GM19043 (cell line): Measurements from ENCODE around the gene NTRK1.

Experiments
- ATAC-seq: cut with Tn5 transposase; IDR thresholded peaks from one replicate; pipeline ENCODE4 v1.9.1; 2021; ENCODE audit warnings: low read depth; ENCODE audit not compliant: unreplicated experiment

The NTRK1 gene

DNA sequence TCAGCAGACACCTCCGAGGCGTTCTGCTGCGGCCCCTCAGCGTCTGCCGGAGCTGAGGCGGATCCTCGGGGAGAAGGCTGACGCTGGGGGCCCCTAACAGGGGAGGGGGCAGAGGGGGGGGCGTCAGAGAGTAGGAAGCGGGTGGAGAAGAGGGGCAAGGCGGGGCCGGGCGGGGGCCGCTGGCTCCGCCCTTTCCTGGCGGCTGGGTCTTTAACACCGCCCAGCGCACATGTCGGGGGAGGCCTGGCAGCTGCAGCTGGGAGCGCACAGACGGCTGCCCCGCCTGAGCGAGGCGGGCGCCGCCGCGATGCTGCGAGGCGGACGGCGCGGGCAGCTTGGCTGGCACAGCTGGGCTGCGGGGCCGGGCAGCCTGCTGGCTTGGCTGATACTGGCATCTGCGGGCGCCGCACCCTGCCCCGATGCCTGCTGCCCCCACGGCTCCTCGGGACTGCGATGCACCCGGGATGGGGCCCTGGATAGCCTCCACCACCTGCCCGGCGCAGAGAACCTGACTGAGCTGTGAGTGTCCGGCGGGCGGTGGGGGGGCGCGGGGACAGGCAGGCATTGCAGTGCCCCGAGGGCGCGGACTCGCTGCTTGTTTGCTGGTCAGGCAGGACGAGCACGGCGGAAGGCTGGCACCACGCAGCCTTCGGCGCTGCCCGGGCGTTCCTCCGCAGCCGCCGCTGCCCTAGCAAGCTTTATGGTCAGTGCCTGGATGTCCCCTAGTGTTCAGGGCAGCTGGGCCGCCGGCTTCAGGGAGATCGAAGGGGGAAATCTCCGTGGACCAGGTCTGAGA, at the start of gene NTRK1:
Gene NTRK1, plus strand, starts transcription at position 238 of the 796 bp plus-strand sequence. Its CDS starts 70 bp downstream, at position 308.
- no peak for ATAC-seq

DNA sequence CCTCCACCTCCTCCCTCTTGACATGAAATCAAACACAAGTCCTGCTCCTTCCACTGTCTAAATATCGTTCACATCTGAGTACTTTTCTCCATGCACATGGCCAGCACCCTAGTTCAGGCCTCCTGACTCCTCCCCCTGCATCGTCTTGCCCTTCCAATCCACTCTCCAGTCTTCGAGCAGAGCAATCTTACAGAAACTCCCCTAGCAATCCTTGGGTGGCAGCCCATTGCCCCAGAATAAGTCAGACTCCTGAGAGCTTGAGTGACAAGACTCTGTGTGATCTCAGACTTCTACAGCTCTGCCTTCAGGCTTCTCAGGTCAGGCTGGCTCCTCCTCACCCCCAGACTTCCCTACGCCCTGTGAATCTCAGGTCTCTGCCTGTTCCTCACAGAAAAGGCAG, 49.5 kb upstream of the NTRK1 start:
- ATAC-seq: no peak

DNA sequence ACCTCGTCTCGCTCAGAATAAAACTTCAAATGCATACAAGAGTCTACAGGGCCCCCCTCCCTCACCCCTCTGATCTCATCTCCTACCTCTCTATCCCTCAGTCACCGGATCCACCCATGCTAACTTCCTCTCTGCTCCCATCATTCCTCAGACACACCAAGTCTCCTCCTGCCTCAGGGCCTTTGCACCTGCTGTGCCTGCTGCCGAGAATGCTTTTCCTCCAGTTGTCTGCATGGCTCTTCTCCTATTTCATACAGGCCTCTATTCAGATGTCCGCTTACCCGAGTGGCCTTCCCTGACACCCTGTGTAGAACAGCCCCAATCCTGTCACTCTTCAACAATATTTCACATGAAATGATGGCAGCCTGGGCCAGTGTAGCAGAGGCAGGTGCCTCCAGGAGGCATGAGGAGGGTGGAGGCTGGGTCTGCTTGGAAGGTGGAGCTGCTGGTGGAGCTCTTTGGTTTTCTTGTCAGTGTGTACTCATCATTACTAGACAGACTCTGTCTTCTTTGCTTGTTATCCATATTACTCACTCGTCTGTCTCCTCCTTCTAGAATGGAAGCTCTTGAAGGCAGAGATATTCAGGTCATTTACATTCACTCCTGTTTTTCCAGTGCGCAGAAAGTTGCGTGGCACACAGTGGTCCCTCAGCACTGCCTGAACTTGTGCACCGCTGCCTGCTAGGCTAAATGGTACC, 48.2 kb upstream of the NTRK1 start:
- ATAC-seq: no peak

DNA sequence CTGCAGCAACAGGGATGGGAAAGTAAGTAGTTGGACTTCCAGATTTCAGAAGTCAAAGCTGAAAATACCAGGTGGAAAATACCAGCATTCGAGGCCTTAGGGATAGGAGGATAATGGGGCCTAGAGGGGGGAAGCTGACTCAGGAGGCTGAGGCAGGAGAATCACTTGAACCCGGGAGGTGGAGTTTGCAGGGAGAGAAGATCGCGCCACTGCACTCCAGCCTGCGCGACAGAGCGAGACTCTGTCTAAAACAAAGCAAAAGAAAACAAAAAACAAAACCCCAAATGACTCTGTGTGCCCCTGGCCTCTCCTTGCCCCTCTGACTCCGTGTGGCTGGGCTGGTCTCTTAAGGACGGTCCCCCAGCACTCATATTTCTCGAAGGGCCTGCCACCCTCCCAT, 47.4 kb upstream of the NTRK1 start:
- no peak for ATAC-seq

DNA sequence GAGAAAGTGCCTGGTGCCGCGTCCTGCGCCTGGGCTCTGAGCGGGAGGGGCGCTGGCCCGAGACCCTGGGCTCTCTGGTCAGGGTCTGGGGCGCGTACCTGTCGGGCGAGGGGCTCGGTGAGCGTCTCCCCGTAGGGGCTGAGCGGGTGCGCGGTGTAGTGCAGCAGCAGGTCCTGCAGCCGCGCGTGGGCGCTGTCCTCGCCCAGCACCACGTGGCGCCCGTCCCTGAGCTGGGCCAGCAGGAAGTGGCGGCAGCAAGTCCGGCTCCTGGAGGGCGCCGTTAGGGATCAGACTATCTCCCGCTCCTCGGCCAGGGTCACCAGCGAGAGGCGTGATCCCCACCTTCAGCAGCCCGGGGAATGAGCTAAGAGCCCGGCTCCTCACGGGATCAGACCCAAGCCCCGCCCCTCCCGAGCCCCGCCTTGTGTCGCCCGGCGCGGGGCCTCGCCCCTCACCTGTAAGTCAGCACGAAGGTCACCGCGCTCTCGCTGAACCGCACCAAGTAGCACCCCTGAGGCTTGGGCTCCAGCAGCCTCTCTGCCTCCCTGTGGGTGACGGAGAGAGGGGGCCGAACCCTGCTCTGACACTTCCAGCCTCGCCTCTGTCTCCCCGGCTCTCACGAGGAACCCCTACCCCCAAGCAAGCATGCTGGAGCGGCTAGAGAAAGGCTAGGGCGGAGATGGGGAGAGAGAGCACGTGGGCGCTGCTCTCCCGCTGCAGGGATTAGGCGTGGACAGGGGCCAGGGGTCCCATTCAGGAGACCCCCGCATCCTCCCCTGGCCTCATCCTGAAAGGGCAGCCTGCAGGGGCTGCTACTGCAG, 46.7 kb upstream of the NTRK1 start:
- no peak for ATAC-seq

DNA sequence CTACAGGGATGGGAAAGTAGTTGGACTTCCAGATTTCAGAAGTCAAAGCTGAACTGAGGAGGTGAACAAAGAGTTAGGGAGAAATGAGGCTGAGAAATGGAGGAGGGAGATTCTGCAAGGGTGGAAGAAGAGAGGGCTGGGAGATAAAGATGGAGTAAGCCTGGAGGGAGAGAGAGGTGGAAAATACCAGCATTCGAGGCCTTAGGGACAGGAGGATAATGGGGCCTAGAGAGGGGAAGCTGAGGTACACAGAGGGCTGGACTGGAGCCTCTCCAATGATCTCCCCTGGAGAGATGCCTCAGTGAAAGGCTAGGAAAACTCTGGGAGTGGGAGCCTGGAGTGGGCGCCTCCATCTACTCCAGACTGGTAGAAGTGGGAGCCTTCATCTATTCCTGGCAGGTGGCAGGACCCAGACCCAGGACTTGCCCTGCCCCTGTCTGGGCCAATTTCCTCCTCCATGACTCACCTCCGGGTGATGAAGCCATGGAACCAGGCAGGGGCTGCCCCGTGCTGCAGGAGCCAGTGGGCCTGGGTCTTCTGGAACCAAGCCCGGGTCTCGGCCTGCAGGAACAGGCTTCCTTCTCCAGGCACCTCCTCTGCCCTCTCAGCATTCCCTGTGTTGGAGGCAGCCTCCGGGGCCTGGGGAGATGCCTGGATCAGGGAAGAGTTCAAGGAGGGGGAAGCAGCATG, 45.9 kb upstream of the NTRK1 start:
- ATAC-seq: no peak

DNA sequence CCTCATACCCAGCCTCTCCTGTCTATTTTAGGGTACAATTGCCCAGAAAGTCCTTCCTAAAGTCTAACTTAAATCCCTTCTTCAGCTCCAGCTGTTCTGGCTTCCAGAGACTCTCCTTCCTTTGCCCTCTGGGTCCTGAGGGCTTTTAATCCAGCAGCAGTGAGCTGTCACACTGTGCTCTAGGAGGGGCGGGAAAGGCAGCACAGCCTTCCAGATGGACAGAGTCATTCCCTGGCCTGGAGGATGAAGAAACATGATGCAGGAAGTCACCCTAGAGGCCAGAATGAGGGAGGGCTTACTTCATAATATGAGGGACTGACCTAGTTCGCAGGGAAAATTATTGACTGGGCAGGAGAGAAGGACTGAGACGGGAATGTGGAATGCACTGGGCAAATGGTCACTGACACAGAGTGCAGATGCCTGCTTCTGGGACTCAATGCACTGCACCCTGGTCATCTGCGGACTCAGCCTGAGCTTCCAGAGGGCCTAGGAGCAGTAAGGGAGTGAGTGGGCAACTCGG, 45.3 kb upstream of the NTRK1 start:
- ATAC-seq: no peak

DNA sequence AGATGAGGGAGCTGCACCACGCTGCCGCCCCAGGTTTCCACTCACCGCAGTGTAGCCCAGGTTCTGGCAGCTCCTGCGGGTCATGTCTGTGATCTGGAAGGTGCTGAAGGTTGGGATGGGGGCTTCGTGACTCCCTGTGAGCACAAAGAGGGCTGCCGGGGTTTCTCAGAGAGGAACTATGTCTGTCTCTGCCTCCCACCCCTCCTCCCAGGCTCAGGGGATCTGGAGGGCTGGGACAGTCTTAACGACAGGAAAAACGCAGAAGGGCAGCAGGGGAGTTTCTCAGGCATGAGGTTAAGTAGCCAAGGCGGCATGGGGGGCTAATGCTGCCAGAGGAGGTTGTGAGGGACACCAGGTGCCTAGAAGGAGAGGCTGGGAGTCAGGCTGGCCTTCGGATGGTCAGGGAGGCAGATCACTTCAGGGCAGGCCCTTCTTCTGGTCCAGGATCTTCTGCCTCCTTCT, 44.7 kb upstream of the NTRK1 start:
- no peak for ATAC-seq

DNA sequence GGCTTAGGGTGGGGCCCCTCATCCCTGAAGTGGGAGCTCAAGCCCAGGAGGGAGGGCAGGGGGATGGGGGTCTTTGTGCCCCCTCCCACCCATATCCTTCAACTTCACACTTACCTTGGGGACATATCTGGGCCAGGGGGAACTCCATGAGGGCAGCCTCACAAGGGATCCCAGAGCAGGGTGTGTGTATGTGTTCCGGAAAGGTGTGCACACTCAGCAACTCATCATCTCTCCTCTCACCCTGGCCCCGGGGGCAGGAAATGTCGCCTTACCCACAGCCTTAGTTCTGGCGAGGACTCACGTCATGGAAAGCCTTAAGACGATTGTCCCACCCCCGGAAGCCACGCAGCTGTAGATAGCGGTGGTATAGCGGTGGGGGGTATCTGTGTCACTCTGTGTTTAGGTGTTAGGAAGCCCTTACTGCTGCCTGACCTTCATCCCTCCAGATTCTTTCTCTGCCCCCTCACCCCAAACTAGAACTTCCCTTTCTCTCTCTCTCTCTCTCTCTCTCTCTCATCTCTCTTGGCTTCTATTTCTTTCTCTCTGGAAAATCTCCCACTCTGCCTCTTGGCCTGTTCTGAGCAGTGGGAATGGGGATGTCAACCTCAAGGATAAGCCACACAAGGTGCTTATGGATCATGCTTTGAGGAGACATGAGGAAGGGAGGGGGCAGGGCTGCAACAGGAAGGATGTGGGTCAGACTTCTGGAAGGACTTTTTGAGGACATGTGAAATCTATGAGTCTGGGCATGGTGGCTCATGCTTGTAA, 43.9 kb upstream of the NTRK1 start, which contains the start of gene SH2D2A:
Gene SH2D2A, minus strand, starts transcription at position 288 of the 768 bp plus-strand sequence. Its CDS starts 140 bp downstream, at position 148.
- ATAC-seq: peak; percentile 57

DNA sequence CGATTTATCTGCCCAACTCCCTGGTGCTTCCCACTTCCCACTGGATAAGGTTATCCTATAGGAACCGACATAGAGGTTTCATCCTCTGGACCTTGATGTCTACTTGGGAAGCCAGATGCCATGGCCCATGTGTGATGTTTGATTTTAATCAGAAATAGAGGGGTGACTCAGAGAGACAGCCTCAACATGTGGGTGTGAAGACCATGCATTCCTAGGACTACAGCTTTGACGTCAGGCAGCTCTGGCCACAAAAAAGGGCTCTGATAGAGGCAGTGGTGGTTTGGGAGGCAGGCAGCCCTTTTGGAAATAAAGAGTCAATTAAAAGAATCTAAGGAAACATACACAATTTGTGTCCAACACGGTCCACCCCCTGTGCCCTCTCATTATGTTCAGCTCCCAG, 38.9 kb upstream of the NTRK1 start:
- no peak for ATAC-seq

DNA sequence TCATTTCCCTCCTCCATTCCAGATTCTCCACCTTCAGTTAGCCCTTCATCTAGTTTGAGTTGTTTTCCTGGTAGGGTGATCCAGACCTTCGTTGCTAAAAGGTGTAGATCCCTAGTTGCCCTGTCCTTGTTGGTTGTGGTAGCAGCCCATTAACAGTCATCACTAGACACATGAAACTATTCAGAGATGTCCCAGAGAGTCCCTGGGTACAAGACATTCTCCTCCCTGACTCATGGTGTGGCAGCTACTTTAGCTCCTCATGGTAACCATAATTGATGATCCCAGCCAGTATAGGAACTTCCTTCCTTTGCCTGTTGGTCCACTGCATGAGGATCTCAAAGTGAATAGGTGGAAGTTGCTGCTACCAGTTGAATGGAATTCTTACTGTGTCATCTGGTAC, 38.0 kb upstream of the NTRK1 start:
- ATAC-seq: no peak

DNA sequence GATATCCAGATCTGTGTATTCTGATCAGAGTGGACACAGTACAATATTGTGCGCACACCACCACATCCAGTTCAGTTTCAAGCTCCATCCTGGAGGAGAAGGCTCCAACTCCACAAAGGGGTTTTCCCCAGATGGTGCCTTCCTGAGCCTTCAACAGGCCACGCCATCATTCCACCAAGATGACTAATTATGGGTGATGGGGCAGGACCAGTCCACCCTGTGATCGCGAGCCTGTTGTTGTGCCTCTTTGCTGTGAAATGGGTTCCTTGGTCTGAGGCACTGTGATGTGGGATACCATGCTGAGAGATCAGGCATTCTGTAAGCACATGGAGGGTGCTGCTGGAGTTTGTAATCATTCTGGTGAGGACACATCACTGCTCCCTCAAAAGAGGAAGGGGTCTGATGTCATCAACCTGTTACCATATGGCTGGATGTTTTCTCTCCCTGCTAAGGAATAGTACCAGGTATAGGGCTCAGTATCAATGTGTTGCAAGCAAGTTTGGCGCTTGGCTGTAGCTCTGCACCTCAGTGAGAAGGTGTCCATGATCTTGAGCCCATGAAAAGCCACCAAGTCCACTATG, 37.4 kb upstream of the NTRK1 start:
- ATAC-seq: no peak

DNA sequence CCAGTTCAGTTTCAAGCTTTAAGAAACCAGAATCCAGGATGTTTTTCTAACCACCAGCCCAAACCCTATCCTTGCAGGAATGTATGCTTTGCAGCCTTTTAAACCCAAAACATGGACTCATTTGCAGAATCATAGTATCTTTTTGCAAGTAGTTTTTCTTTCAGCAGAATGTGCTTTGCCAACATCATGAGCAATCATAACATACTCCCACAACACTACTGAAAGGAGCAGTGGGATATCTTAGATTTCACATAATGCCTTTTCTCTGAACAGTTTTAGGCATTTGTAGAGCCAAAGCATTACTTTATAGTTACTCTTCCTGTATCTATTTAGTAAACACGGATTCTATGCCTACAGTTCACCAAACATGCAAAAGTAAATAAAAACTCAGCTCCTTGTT, 34.0 kb upstream of the NTRK1 start:
- no peak for ATAC-seq

DNA sequence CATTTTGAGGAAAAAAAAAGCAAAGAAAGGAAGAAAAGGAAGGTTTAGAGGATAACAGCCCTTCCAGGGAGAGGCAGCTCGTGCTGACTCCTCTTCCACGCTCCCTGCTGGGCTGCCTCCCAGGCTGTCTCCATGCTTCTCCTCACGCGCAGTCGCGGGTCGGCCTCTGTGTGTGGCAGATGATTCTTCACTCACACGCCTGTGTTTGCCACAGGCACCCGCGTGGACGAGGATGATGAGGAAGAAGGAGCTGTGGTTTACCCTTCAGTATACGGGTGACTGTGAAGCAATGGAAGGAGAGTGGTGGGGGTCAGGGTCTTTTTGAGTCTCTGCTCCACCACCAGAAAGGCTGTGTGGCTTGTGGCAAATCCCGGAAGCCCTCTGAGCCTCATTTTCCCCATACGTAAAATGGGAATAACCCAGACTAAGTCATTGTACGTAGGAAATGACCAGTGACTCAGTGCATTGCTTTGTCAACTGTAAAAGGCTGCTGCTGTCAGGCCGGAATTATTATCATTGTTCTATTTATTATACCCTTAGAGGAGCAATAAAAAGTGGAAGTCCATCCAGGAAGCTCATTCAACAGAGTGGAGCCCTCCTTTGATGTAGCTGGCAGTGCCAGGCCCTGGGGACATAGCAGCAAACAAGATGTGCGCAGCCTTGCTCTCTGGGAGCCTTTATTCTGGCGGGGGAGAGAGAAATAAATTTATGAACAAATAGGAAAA, 32.1 kb upstream of the NTRK1 start:
- ATAC-seq: no peak

DNA sequence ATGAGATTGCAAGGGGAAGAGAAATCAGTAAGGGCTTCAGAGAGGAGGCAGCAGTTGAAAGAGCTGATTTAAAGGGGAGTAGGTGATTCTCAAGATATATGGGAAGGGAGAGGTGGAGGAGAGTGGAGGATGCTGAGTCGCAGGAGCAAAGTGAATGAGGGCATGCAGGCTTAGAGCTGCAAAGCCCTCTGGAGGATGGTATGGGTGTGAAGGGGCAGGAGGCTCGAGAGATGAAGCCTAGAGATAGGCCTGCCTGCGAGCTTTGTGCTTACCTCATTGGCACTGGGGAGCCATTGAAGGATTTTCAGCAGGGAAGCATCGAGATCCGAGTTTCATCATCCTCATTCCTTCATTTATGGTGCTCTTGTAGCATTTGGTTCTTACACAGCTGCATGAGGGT, 28.2 kb upstream of the NTRK1 start:
- no peak for ATAC-seq

DNA sequence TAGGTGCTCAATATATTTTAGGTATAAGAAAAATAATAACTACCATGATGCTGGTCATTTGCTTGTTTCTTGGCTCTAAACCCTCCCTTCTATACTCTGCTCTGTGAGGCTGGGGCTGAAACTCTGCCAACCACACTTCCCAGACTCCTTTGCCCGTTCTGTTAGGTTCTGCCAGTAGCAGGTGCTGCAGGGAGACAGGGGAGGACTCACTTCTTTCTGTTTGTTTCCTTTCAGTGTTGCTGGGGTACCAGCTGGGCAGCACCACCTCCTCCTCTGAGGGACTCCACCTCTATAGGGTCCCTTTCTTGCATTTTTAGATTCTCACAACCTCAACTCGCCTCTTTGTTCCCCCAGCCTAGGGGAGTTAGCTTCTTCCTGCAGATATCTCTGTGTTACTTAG, 27.1 kb upstream of the NTRK1 start:
- no peak for ATAC-seq

DNA sequence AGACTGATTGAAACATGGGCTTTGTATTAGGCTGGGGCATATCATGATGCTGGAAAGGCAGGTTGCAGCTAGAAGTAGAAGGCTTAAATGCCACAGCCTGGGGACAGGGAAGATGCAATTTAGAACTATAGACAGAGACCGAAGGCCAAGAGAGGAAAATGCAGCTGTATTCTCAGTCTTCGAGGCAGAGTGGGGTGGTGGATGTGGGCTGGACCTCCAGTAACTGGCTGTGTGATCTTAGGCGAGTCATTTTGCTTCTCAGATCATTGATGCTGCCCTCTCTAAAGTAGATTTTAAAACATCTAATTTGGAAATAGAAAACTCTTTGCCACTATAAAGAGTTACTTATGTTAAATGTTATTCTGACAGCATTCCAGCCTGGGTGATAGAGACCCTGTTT, 26.3 kb upstream of the NTRK1 start:
- ATAC-seq: no peak

DNA sequence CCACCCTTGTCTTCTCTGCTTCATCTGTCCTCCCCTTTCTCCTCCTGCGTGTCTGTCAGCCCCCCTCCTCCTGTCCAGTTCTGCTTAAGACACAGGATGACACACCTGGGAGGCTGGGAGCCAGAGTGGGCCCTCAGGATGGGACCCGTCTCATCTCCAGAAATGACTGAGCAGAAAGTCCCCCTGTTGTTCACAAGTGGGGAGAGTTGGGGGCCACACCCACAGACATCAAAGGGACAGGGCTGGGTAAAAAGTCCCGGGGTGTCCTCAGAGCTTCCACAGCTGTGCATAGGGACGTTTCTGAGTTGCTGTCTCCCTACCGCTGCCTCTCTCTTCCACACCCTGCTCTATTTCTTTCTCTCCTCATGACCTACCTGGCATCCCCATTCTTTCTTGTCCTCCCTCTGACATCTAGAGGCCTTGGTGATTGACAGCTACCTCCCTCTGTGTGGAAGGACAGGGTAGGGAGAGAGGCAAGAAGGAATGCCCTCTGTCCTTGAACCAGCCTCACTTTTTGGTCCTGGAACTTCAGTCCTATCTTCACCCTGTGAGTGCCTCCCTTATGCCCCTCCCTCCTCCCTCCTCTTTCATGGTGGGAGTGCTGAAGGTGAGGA, 24.5 kb upstream of the NTRK1 start:
- no peak for ATAC-seq
